DOHH2 (cell line): ENCODE results near the gene ARHGAP22.

Experiments used
- H3F3A ChIP-seq: fragments of 200-600 bp; sonication (generic), shearing (Covaris generic); 2 replicates; pipeline ENCODE4 v1.6.0; 2016; ENCODE audit warnings: antibody characterized with exemption, mild to moderate bottlenecking; ENCODE audit not compliant: control insufficient read depth, insufficient read depth
- H3K27ac ChIP-seq: fragments of 200-600 bp; sonication (generic); 2 replicates; pipeline ENCODE4 v1.5.1; 2014; ENCODE audit warnings: low read depth, mild to moderate bottlenecking, low read length, moderate library complexity
- H3K27me3 ChIP-seq: fragments of 200-600 bp; sonication (generic); 2 replicates; pipeline ENCODE4 v1.6.1; 2014; ENCODE audit warnings: mild to moderate bottlenecking, low read length, mixed read lengths; ENCODE audit not compliant: control insufficient read depth
- H3K36me3 ChIP-seq: fragments of 200-600 bp; sonication (generic); 2 replicates; pipeline ENCODE4 v1.6.1; 2014; ENCODE audit warnings: mild to moderate bottlenecking, low read length, moderate library complexity, mixed read lengths; ENCODE audit not compliant: control insufficient read depth
- H3K4me1 ChIP-seq: fragments of 200-600 bp; sonication (generic); 2 replicates; pipeline ENCODE4 v1.6.1; 2014; ENCODE audit warnings: mild to moderate bottlenecking, low read length, mixed read lengths; ENCODE audit not compliant: control insufficient read depth
- H3K4me2 ChIP-seq: fragments of 200-600 bp; sonication (generic); 2 replicates; pipeline ENCODE4 v1.6.0; 2014; ENCODE audit warnings: mild to moderate bottlenecking, low read length, moderate library complexity
- H3K4me3 ChIP-seq: fragments of 200-600 bp; sonication (generic); 2 replicates; pipeline ENCODE4 v1.5.1; 2014; ENCODE audit warnings: mild to moderate bottlenecking, low read length, mixed read lengths
- H3K79me2 ChIP-seq: fragments of 200-600 bp; sonication (generic); 2 replicates; pipeline ENCODE4 v1.6.1; 2014; ENCODE audit warnings: mild to moderate bottlenecking, low read length, mixed read lengths; ENCODE audit not compliant: control insufficient read depth
- H3K9me2 ChIP-seq: fragments of 200-600 bp; sonication (generic); replicated peaks from 2 replicates; pipeline ENCODE4 v1.6.1; 2014; ENCODE audit warnings: mild to moderate bottlenecking, low read length, mixed read lengths; ENCODE audit not compliant: control insufficient read depth
- H3K9me3 ChIP-seq: fragments of 200-600 bp; sonication (generic); 2 replicates; pipeline ENCODE4 v1.6.1; 2014; ENCODE audit warnings: antibody characterized with exemption, low read length, mixed read lengths; ENCODE audit not compliant: control insufficient read depth, insufficient read depth
- H4K20me1 ChIP-seq: fragments of 200-600 bp; sonication (generic); 2 replicates; pipeline ENCODE4 v1.6.0; 2014; ENCODE audit warnings: low read depth, mild to moderate bottlenecking, antibody characterized with exemption, low read length, moderate library complexity; ENCODE audit not compliant: control insufficient read depth, insufficient read depth
- CTCF ChIP-seq: fragments of 200-600 bp; sonication (generic); IDR thresholded peaks from one replicate; pipeline ENCODE4 v1.5.1; 2014; ENCODE audit warnings: antibody characterized with exemption, mild to moderate bottlenecking, low read depth, low read length; ENCODE audit not compliant: poor library complexity, severe bottlenecking
- EZH2phosphoT487 ChIP-seq: fragments of 200-600 bp; sonication (generic); IDR thresholded peaks from 2 replicates; pipeline ENCODE4 v1.6.1; 2017; ENCODE audit warnings: borderline replicate concordance, mild to moderate bottlenecking, antibody characterized with exemption, low read length, moderate library complexity, mixed read lengths

ARHGAP22 gene

GRCh38 chr10:48549236-48549635, 55.6 kb downstream of the ARHGAP22 start:
- no peaks in the 10 kb centered on the region for H3K79me2 ChIP-seq

DNA sequence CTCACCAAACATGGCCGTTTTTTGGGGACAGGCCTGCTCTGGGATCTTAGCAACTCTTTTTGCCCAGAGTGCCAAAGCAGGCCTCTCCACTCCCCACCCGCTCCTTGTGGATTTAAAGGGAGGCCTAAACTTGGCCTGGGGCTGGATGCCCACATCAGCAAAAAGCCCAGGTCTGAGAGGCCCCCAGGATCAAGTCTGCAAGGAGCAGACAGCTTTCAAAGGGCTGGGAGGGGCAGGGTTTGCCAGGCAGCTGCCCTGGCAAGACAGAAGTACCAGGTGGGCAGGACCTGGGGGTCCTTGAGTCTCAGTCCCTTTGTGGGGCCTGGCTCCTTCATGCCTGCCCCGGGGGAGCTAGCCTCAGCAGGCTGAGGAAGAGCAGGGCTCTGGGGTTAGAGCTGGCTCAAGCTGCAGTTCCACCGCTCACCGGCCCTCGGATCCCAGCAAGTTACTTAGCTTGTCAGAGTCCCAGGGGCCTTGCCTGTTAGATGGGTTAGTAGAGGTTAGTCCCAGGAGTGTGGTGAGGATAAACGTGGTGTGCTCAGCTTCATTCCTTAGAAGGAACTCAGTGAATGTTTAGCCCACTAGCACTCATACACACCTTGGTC, 56.2 kb downstream of the ARHGAP22 start:
- H3K4me3 ChIP-seq: no peak overlapping the region
- no peaks in the 10 kb centered on the region for H3F3A ChIP-seq
- no peaks in the 10 kb centered on the region; the same call in 1 of the 2 replicates for H3K27me3 ChIP-seq
- H3K36me3 ChIP-seq: no peaks in the 10 kb centered on the region
- H3K79me2 ChIP-seq: no peaks in the 10 kb centered on the region
- no peak overlapping the region for H3K27ac ChIP-seq
- H3K9me2 ChIP-seq: no peaks in the 10 kb centered on the region
- no peaks in the 10 kb centered on the region for H3K9me3 ChIP-seq
- no peaks in the 10 kb centered on the region for H3K4me1 ChIP-seq
- no peak overlapping the region for H3K4me2 ChIP-seq
- TF ChIP-seq EZH2phosphoT487 (no peak), CTCF (no peak)
- H4K20me1 ChIP-seq: no peaks in the 10 kb centered on the region

More at GRCh38 chr10:48549236-48549635, 55.6 kb downstream of the ARHGAP22 start:
- no peak for TF ChIP-seq EZH2phosphoT487
- TF ChIP-seq CTCF: no peak
- Histone ChIP-seq H3K36me3 (no peaks in the 10 kb centered on the region), H4K20me1 (no peaks in the 10 kb centered on the region), H3K9me3 (no peaks in the 10 kb centered on the region), H3F3A (no peaks in the 10 kb centered on the region), H3K9me2 (no peaks in the 10 kb centered on the region), H3K4me2 (no peak overlapping the region), H3K4me3 (no peak overlapping the region), H3K27me3 (no peaks in the 10 kb centered on the region; the same call in 1 of the 2 replicates), H3K27ac (no peak overlapping the region), H3K4me1 (no peaks in the 10 kb centered on the region)

- H3K27ac ChIP-seq: no peak overlapping the region
- H3K36me3 ChIP-seq: no peaks in the 10 kb centered on the region
- H3K9me3 ChIP-seq: no peaks in the 10 kb centered on the region
- TF ChIP-seq CTCF (no peak), EZH2phosphoT487 (no peak)
- H3K4me2 ChIP-seq: no peak overlapping the region
- no peaks in the 10 kb centered on the region for H3K79me2 ChIP-seq
- no peaks in the 10 kb centered on the region for H4K20me1 ChIP-seq
- no peaks in the 10 kb centered on the region for H3F3A ChIP-seq
- no peak overlapping the region for H3K4me3 ChIP-seq
- H3K9me2 ChIP-seq: no peaks in the 10 kb centered on the region
- no peaks in the 10 kb centered on the region for H3K4me1 ChIP-seq
- H3K27me3 ChIP-seq: no peaks in the 10 kb centered on the region; the same call in 1 of the 2 replicates
Measured at GRCh38 chr10:48547981-48548380, 56.9 kb downstream of the ARHGAP22 start.
